Measurements from ENCODE around the gene SPEM2.

SPEM2 gene

GRCh38 chr17:7475764-7476422 lies 50.5 kb downstream of the SPEM2 start:
- DNase-seq, result no peak

- no peak for DNase-seq
Observed at GRCh38 chr17:7476494-7476893, 51.1 kb downstream of the SPEM2 start.

- DNase-seq, result no peak
Observed at GRCh38 chr17:7476951-7477350, 51.5 kb downstream of the SPEM2 start.
